ENCODE results near the gene AFTPH. TPM values are rescaled to one million over a fixed set of nuclear protein-coding genes. Genes with fewer than 3 reads are reported as not detected.

The AFTPH gene
- total RNA-seq, 2 experiments from 2014 or later: 24.2 to 24.3 TPM

DNA sequence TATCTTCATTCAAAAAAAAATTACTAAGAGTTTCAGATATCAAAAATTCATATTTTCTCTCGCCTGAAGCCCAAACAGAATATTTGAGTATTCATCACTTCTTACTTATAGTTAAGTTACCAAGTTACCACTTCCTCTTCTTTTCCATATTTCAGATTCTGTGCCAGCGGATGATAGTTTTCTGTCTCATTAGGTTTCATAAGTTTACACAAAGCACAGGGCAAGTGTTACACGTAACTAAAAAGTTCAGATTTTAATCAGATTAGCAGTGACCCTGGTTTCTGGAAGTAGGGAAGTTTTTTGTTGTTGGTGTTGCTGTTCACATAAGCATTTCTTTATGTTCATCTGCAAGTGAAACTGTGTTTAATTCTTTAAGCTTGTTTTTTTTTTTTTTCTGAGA, 10.2 kb downstream of the AFTPH start:
- Mint-ChIP-seq H3K9me3 (no peaks in the 10 kb centered on the region), H3K4me1 (ENCODE audit: low read depth) (peaks cover 75% of the 10 kb centered on the region), H3K27ac (no peak overlapping the region), H3K4me3 (peak overlapping the region; percentile 4), H3K36me3 (ENCODE audit: low read depth) (peaks cover 7% of the 10 kb centered on the region), H3K27me3 (no peaks in the 10 kb centered on the region)
- no peaks in the 10 kb centered on the region for H3K9me3 ChIP-seq (ENCODE audit: control insufficient read depth in 1 of 2, insufficient read depth in 1 of 2, low read length in 2 of 2)
- H3K4me1 ChIP-seq (ENCODE audit: insufficient read depth, low read length): peaks cover 11% of the 10 kb centered on the region
- no peak overlapping the region for H3K27ac ChIP-seq (ENCODE audit: low read depth in 1 of 2, low read length in 2 of 2)
- TF ChIP-seq CTCF (IDR thresholded peaks at IDR 0.05): no peak
- H3K27me3 ChIP-seq (ENCODE audit: control insufficient read depth in 1 of 2, insufficient read depth in 2 of 2, low read length in 2 of 2): no peaks in the 10 kb centered on the region
- H3K36me3 ChIP-seq (ENCODE audit: insufficient read depth, low read length): no peaks in the 10 kb centered on the region
- POLR2A ChIA-PET: interaction anchor here (3.0 kb wide), 1 partner anchor 10 kb away, joined by 21 read pairs; the partner anchor contains the start of gene AFTPH
- DNase-seq: peak in 3 of 14 experiments; percentile 18 to 20 (median 20)
- no peak overlapping the region for H3K4me3 ChIP-seq (ENCODE audit: low read length)
- intact Hi-C loops (cut with DNase I, micrococcal nuclease): no loop called here
- CTCF ChIA-PET: interaction anchor here (3.3 kb wide), 1 partner anchor 11 kb away, joined by 13 read pairs; the partner anchor contains the start of gene AFTPH
- ATAC-seq (ENCODE audit: poor library complexity): no peak

- Histone ChIP-seq H3K36me3 (ENCODE audit: insufficient read depth, low read length) (no peaks in the 10 kb centered on the region), H3K27me3 (ENCODE audit: control insufficient read depth in 1 of 2, insufficient read depth in 2 of 2, low read length in 2 of 2) (no peaks in the 10 kb centered on the region), H3K4me1 (ENCODE audit: insufficient read depth, low read length) (peaks cover 15% of the 10 kb centered on the region), H3K27ac (ENCODE audit: low read depth in 1 of 2, low read length in 2 of 2) (no peak overlapping the region), H3K4me3 (ENCODE audit: low read length) (no peak overlapping the region), H3K9me3 (ENCODE audit: control insufficient read depth in 1 of 2, insufficient read depth in 1 of 2, low read length in 2 of 2) (no peaks in the 10 kb centered on the region)
- Mint-ChIP-seq H3K4me3 (no peak overlapping the region), H3K4me1 (ENCODE audit: low read depth) (peaks cover 82% of the 10 kb centered on the region), H3K27ac (no peak overlapping the region), H3K36me3 (ENCODE audit: low read depth) (peaks cover 7% of the 10 kb centered on the region), H3K9me3 (no peaks in the 10 kb centered on the region), H3K27me3 (no peaks in the 10 kb centered on the region)
- TF ChIP-seq CTCF (IDR thresholded peaks at IDR 0.05): no peak
- ChIA-PET CTCF (interaction anchor here (3.3 kb wide), 1 partner anchor 11 kb away, joined by 13 read pairs; the partner anchor contains the start of gene AFTPH), POLR2A (interaction anchor here (3.0 kb wide), 1 partner anchor 11 kb away, joined by 21 read pairs; the partner anchor contains the start of gene AFTPH)
- no peak for DNase-seq
- ATAC-seq (ENCODE audit: poor library complexity): no peak
- intact Hi-C loops (cut with DNase I, micrococcal nuclease): no loop called here
These were observed 10.9 kb downstream of the AFTPH start for GRCh38 chr2:64535024-64535423.

DNA sequence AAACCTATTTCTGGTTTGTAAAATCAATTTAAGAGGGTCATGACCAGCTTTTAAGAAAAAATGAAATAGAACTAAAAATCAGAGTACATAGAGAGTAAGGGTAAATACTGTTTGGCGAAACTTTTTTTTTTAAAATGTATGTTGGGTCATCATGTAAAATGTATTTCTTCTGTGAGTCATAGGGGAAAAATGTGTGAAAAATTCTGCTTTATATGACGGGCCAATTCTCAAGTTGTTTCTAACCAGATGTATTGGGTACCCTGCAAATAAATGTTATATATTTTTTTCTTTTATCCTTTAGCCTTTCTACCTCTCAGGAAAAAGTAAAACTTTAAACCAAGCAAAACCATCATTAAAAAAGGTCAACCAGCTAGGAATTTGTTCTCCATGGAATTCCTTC, 13.9 kb downstream of the AFTPH start:
- Mint-ChIP-seq H3K27me3 (no peaks in the 10 kb centered on the region), H3K36me3 (ENCODE audit: low read depth) (peaks cover 7% of the 10 kb centered on the region), H3K4me3 (no peak overlapping the region), H3K9me3 (no peaks in the 10 kb centered on the region), H3K27ac (no peak overlapping the region), H3K4me1 (ENCODE audit: low read depth) (peaks cover 80% of the 10 kb centered on the region)
- DNase-seq (no peak), ATAC-seq (ENCODE audit: poor library complexity) (no peak)
- Histone ChIP-seq H3K4me1 (ENCODE audit: insufficient read depth, low read length) (peaks cover 13% of the 10 kb centered on the region), H3K4me3 (ENCODE audit: low read length) (no peak overlapping the region), H3K27ac (ENCODE audit: low read depth in 1 of 2, low read length in 2 of 2) (no peak overlapping the region), H3K36me3 (ENCODE audit: insufficient read depth, low read length) (no peaks in the 10 kb centered on the region), H3K27me3 (ENCODE audit: control insufficient read depth in 1 of 2, insufficient read depth in 2 of 2, low read length in 2 of 2) (no peaks in the 10 kb centered on the region), H3K9me3 (ENCODE audit: control insufficient read depth in 1 of 2, insufficient read depth in 1 of 2, low read length in 2 of 2) (no peaks in the 10 kb centered on the region)
- POLR2A ChIA-PET: interaction anchor here (0.6 to 0.7 kb wide), 2 partner anchors 349 to 501 kb away, joined by 3 read pairs; no protein-coding TSS in a partner anchor
- CTCF ChIA-PET: no interaction called here
- intact Hi-C loops (cut with DNase I, micrococcal nuclease): no loop called here
- TF ChIP-seq CTCF (IDR thresholded peaks at IDR 0.05): no peak
